HepG2 (cell line): ENCODE measurements around the gene TANC1. TPM values are rescaled to one million over a fixed set of nuclear protein-coding genes. Genes with fewer than 3 reads are reported as not detected.

Source experiments
- ATAC-seq: fragments of 200-7000 bp; cut with Tn5 transposase; 3 replicates; pipeline ENCODE4 v1.9.1; 2020; ENCODE audit warnings: mild to moderate bottlenecking, moderate library complexity
- BruUV-seq: library from RNA; stranded (reverse); fragments of 400-500 nt; replicated peaks from 2 replicates; lab custom pipeline; 2021; lab: Mats Ljungman, UMichigan
- CTCF ChIA-PET: fragments of 300-600 bp; formaldehyde crosslinking; extraction: SDS; loops from one replicate; lab custom pipeline; 2021; ENCODE audit warnings: low total read pairs, inconsistent platforms, low intra/inter-chr PET ratio; lab: Yijun Ruan, JAX
- POLR2A ChIA-PET: fragments of 350-600 bp; sonication (Branson Sonifier 250); formaldehyde crosslinking; loops from one replicate; lab custom pipeline; 2020; ENCODE audit warnings: antibody characterized with exemption, inconsistent platforms; lab: Yijun Ruan, JAX
- DNase-seq: peaks from one replicate; pipeline ENCODE4 v3.0.0-alpha.2; 2015; ENCODE audit warnings: low spot score
- FAIRE-seq: peaks from 3 replicates; lab custom pipeline; 2011; peaks lifted over from hg19 to GRCh38; lab: Jason Lieb, UNC
- H2AFZ ChIP-seq: one replicate; pipeline ENCODE4 v1.6.1; 2011; ENCODE audit warnings: low read length, inconsistent platforms
- H3K27ac ChIP-seq: fragments of 300-600 bp; 3 replicates; pipeline ENCODE4 v1.8.0; 2011; ENCODE audit warnings: mixed run types, mild to moderate bottlenecking, mixed read lengths, low read length, inconsistent platforms; ENCODE audit not compliant: insufficient read depth; ENCODE audit errors: extremely low read length
- H3K27me3 ChIP-seq, 2 experiments: fragments of 200-600 bp in 1 of 2; 2 replicates in 1 of 2; 3 replicates in 1 of 2; pipeline versions ENCODE4 v1.6.0 to v1.8.0; 2011; ENCODE audit warnings: low read length in 2 of 2, mild to moderate bottlenecking in 2 of 2, moderate library complexity in 2 of 2, inconsistent platforms in 1 of 2; ENCODE audit not compliant: insufficient read depth in 2 of 2, control insufficient read depth in 1 of 2
- H3K36me3 ChIP-seq, 2 experiments: fragments of 200-600 bp in 1 of 2; replicated peaks in 1 of 2; 2 replicates in 1 of 2; 3 replicates in 1 of 2; pipeline versions ENCODE4 v1.5.1 to v1.8.0; 2011; ENCODE audit warnings: low read length in 2 of 2, inconsistent platforms in 1 of 2; ENCODE audit not compliant: insufficient read depth in 2 of 2, control insufficient read depth in 1 of 2
- H3K4me1 ChIP-seq: 2 replicates; pipeline ENCODE4 v1.5.1; 2012; ENCODE audit warnings: low read length, inconsistent platforms; ENCODE audit not compliant: insufficient read depth
- H3K4me2 ChIP-seq: 2 replicates; pipeline ENCODE4 v1.6.0; 2011; ENCODE audit warnings: low read depth, low read length, inconsistent platforms
- H3K4me3 ChIP-seq, 3 experiments: fragments of 200-600 bp in 1 of 3; sonication (generic), shearing (Covaris generic) in 1 of 3; replicated peaks in 1 of 3; 2 replicates each; pipeline ENCODE4 v1.5.1; 2011 to 2016; ENCODE audit warnings: low read length in 3 of 3, inconsistent platforms in 2 of 3, low read depth in 2 of 3, mild to moderate bottlenecking in 2 of 3, control low read depth in 1 of 3, mixed read lengths in 1 of 3; ENCODE audit not compliant: insufficient read depth in 1 of 3
- H3K79me2 ChIP-seq: one replicate; pipeline ENCODE4 v1.6.1; 2011; ENCODE audit warnings: low read length, inconsistent platforms; ENCODE audit not compliant: insufficient read depth
- H3K9ac ChIP-seq: 2 replicates; pipeline ENCODE4 v1.6.0; 2011; ENCODE audit warnings: mild to moderate bottlenecking, low read depth, low read length, inconsistent platforms; ENCODE audit not compliant: insufficient read depth
- H3K9me3 ChIP-seq: 2 replicates; pipeline ENCODE4 v1.5.1; 2012; ENCODE audit warnings: mild to moderate bottlenecking, low read length
- H4K20me1 ChIP-seq: 2 replicates; pipeline ENCODE4 v1.6.0; 2011; ENCODE audit warnings: inconsistent platforms, mild to moderate bottlenecking, low read length, moderate library complexity; ENCODE audit not compliant: insufficient read depth
- ARNTL ChIP-seq: sonication (generic); formaldehyde crosslinking; IDR thresholded peaks from 2 replicates; pipeline ENCODE4 v1.4.0; 2020; ENCODE audit warnings: mild to moderate bottlenecking, missing genetic modification reagents
- CAMTA2 ChIP-seq: sonication (generic); formaldehyde crosslinking; IDR thresholded peaks from 2 replicates; pipeline ENCODE4 v1.4.0; 2020; ENCODE audit warnings: mild to moderate bottlenecking, missing genetic modification reagents, borderline replicate concordance
- SPEN ChIP-seq: sonication (generic); formaldehyde crosslinking; IDR thresholded peaks from 2 replicates; pipeline ENCODE4 v1.5.1; 2020; ENCODE audit warnings: low read depth, mild to moderate bottlenecking, missing genetic modification reagents
- ZMYM4 ChIP-seq: sonication (generic); formaldehyde crosslinking; IDR thresholded peaks from 2 replicates; pipeline ENCODE4 v1.8.1; 2023; ENCODE audit warnings: mild to moderate bottlenecking, missing genetic modification reagents
- ZNF205 ChIP-seq: IDR thresholded peaks from 2 replicates; pipeline ENCODE4 v1.6.1; 2018; ENCODE audit warnings: missing biosample characterization, missing genetic modification reagents
- ZNF337 ChIP-seq: sonication (generic); formaldehyde crosslinking; IDR thresholded peaks from 2 replicates; pipeline ENCODE4 v1.5.1; 2020; ENCODE audit warnings: missing genetic modification reagents, low read depth, mild to moderate bottlenecking, borderline replicate concordance
- ZNF570 ChIP-seq: sonication (generic); formaldehyde crosslinking; IDR thresholded peaks from 2 replicates; pipeline ENCODE4 v1.4.0; 2020; ENCODE audit warnings: mild to moderate bottlenecking, missing genetic modification reagents, borderline replicate concordance
- ZNF672 ChIP-seq: sonication (generic); formaldehyde crosslinking; IDR thresholded peaks from 2 replicates; pipeline ENCODE4 v1.8.1; 2022; ENCODE audit warnings: missing genetic modification reagents
- WGBS: methylation state at CpG from one replicate; pipeline ENCODE4 v1.1.6; 2017; ENCODE audit warnings: low lambda C conversion rate; 5-methylcytosine and 5-hydroxymethylcytosine counted together
- in situ Hi-C: cut with HindIII; loops from 2 replicates; pipeline ENCODE4 v1.10.0; 2017; ENCODE audit warnings: low pct_unique_long_range_greater_than_20kb; ENCODE audit not compliant: extremely low pct_ligation_motif_present
- intact Hi-C: fragments of 100-400 bp; cut with micrococcal nuclease; formaldehyde crosslinking; loops from one replicate; pipeline ENCODE4 v1.10.0; 2022; ENCODE audit not compliant: unreplicated experiment
- polyA plus RNA-seq, 8 experiments: library from polyadenylated mRNA; depleted of rRNA in 3 of 8; stranded (reverse) in 7 of 8; unstranded in 1 of 8; fragments of >200 nt; fragmentation: Illumina TruSeq in 4 of 8; extraction: Trizol in 4 of 8; gene quantifications; 2 replicates each; pipeline versions ENCODE4 v1.2.1 to v1.2.3, GENCODE V29; 2011 to 2016; ENCODE audit warnings: low read depth in 4 of 8, missing spikeins in 1 of 8, mixed read lengths in 1 of 8; ENCODE audit not compliant: insufficient read depth in 1 of 8
- total RNA-seq, 5 experiments: library from RNA; depleted of rRNA; stranded (reverse); fragments of >200 nt; fragmentation: Illumina TruSeq; extraction: Trizol; gene quantifications; 2 replicates each; pipeline ENCODE4 v1.2.3, GENCODE V29; 2016; ENCODE audit warnings: low read depth in 1 of 5
- TF ChIP-seq, protein P1 (sequence below): sonication (generic); formaldehyde crosslinking; conservative IDR thresholded peaks from 2 replicates; pipeline ENCODE4 v1.4.0; 2020; ENCODE audit warnings: missing genetic modification reagents
- TF ChIP-seq, protein P2 (sequence below): sonication (generic); formaldehyde crosslinking; IDR thresholded peaks from 2 replicates; pipeline ENCODE4 v1.8.0; 2022; ENCODE audit warnings: mild to moderate bottlenecking, missing genetic modification reagents, borderline replicate concordance

TANC1 gene
- total and polyA plus RNA-seq, 2 of the 13 experiments (the other 11 are each of a cell fraction or from before 2014, with no cell fraction given): 2.3 to 5.6 TPM

DNA sequence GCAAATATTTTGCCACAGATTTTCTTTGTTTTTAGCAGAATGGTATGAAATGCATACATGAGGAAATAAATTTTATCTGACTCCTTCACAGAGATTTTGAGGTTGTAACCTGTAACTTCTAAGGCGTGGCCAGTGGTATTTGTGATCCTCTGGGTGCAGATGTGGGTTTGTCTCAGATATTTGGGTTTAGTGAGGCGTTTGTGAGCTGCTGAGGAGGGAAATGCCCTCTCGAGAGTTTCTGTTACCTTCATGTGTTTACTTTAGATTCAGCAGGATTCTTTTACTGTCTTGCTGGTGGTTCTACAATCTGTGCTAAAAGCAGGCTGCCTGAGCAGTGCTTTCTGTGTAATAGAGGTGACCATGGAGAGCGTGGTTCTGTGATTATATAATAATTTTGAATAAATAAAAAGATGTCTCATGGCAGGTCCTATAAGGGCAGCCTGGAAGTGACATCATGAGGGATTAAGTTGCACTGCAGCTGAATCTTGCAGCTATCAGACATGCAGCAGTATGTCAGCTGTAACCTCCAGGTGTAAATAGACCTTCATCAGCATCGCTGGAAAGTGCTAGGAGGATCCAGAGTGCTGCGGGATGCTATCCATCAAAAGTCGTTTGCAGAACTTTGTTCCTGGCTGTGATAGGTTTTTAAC is 34.1 kb downstream of the TANC1 start:
- TF ChIP-seq ZMYM4 (CRISPR knock-in tag) (no peak), ZNF672 (CRISPR knock-in tag) (no peak), ZNF205 (CRISPR knock-in tag) (no peak), ZNF570 (no peak), SPEN (CRISPR knock-in tag) (no peak), ARNTL (CRISPR knock-in tag) (no peak), ZNF337 (CRISPR knock-in tag) (no peak), CAMTA2 (CRISPR knock-in tag) (no peak)
- TF ChIP-seq, protein P1, sequence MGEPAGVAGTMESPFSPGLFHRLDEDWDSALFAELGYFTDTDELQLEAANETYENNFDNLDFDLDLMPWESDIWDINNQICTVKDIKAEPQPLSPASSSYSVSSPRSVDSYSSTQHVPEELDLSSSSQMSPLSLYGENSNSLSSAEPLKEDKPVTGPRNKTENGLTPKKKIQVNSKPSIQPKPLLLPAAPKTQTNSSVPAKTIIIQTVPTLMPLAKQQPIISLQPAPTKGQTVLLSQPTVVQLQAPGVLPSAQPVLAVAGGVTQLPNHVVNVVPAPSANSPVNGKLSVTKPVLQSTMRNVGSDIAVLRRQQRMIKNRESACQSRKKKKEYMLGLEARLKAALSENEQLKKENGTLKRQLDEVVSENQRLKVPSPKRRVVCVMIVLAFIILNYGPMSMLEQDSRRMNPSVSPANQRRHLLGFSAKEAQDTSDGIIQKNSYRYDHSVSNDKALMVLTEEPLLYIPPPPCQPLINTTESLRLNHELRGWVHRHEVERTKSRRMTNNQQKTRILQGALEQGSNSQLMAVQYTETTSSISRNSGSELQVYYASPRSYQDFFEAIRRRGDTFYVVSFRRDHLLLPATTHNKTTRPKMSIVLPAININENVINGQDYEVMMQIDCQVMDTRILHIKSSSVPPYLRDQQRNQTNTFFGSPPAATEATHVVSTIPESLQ: no peak
- TF ChIP-seq, protein P2, sequence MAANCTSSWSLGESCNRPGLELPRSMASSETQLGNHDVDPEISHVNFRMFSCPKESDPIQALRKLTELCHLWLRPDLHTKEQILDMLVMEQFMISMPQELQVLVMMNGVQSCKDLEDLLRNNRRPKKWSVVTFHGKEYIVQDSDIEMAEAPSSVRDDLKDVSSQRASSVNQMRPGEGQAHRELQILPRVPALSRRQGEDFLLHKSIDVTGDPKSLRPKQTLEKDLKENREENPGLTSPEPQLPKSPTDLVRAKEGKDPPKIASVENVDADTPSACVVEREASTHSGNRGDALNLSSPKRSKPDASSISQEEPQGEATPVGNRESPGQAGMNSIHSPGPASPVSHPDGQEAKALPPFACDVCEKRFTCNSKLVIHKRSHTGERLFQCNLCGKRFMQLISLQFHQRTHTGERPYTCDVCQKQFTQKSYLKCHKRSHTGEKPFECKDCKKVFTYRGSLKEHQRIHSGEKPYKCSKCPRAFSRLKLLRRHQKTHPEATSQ (CRISPR knock-in tag): no peak
- ChIA-PET POLR2A (no interaction called here), CTCF (no interaction called here)
- H3K79me2 ChIP-seq: no peaks in the 10 kb centered on the region
- no TSS peak for BruUV-seq
- peaks cover 43% of the 10 kb centered on the region for H3K4me1 ChIP-seq
- no peaks in the 10 kb centered on the region for H4K20me1 ChIP-seq
- in situ Hi-C loops (no loop called here), intact Hi-C loops (no loop called here)
- FAIRE-seq (no peak), DNase-seq (no peak), ATAC-seq (no peak)
- WGBS: 49% methylated on average over 7 of the region's 7 CpGs
- no peak overlapping the region for H3K27ac ChIP-seq
- H3K27me3 ChIP-seq: no peaks in the 10 kb centered on the region
- no peak overlapping the region for H3K4me2 ChIP-seq
- H3K36me3 ChIP-seq: no peaks in the 10 kb centered on the region
- no peak overlapping the region for H3K9ac ChIP-seq
- no peak overlapping the region for H2AFZ ChIP-seq
- peaks cover 9% of the 10 kb centered on the region for H3K9me3 ChIP-seq
- no peak overlapping the region for H3K4me3 ChIP-seq
